Ecto neural progenitor cell (in vitro differentiated cells): ENCODE results near the gene RELL1.

Source experiments
- DNase-seq: peaks from one replicate; pipeline ENCODE4 v3.0.0-alpha.2; 2018; ENCODE audit warnings: low spot score

RELL1 gene

GRCh38 chr4:37686373-37687193 lies at the start of gene RELL1:
RELL1 (minus strand) TSS chr4:37686376; CDS start chr4:37686287, 89 bp downstream.
- peak; percentile 100 for DNase-seq

- no peak for DNase-seq
These were observed 49.4 kb upstream of the RELL1 start for GRCh38 chr4:37735578-37735977.

DNA sequence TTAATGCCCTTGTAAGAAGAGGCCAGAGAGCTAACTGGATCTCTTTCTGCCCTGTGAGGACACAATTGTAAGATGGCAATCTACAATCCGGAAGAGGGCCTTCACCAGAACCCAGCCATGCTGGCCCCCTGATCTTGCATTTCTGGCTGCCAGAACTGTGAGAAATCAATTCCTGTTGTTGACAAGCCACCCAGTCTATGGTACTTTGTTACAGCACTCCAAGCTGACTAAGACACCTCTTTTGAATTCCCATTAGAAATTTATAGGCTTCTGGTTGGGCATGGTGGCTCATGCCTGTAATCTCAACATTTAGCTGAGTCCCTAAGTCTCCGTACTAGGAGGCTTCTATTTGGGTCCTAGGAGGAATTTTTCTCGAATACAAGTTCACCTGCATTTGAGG lies 48.8 kb upstream of the RELL1 start:
- DNase-seq, result no peak

GRCh38 chr4:37733240-37733867 lies 47.2 kb upstream of the RELL1 start:
- DNase-seq, result no peak

DNA sequence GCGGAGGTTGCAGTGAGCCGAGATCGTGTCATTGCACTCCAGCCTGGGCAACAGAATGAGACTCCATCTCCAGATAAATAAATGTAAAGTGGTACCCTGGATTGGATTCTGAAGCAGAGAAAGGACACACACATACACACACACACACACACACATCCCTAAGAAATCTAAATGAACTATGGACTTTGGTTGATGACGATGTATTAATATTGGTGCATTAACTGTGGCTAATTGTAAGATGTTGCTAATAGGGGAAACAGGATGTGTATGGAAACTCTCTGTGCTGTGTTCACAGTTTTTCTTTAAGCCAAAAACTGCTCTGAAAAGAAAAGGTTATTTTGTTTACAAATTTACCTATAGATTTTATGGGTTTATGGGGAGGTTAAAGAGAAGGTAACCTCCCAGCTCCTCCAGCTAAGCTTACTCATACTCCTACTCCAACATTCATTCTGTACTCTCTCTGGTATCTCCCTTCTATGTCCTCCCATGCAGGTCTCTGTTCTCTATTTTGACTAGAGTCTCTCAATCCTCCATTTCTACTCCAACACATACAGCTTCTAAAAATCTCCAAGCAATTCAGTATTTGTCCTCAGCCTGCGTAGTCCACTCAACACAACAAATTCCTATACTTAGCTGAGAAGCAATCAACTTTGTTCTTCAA lies 46.5 kb upstream of the RELL1 start:
- DNase-seq, result no peak

DNA sequence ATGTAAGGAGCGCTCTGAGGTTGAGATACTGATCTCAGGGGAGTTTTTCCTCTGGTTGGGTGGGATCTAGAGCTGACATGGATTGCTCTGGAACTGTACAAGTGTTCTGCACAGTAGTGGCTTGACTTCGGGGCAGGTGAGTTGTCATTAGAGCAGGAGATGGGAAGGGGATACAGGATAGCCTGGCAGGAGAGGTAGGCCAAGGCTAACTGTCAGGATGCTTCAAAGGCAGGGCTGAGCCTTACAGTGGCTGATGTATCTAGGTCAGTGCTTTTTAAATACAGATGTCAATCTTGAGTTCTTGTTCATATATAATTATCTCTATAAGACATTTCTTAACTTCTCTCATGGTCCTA lies 43.5 kb upstream of the RELL1 start:
- DNase-seq, result no peak

DNA sequence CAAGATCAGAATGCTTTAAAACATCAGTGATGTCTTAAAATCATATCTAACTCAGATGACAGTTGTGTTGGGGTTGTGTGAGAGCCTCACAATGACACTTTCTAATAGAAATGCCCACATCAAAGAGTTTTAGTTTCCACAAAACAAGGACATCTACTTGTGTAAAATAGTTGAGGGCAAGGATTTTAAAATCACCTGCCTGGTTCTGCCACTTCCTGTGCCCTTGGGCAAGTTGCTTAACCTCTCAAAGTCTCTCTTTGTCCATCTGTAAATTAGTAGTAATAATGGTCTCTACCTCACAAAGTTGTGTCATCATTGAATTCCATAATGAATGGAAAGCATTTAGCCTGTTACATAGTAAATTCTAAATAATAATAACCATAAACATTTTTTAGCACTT lies 41.9 kb upstream of the RELL1 start:
- DNase-seq, result no peak

DNA sequence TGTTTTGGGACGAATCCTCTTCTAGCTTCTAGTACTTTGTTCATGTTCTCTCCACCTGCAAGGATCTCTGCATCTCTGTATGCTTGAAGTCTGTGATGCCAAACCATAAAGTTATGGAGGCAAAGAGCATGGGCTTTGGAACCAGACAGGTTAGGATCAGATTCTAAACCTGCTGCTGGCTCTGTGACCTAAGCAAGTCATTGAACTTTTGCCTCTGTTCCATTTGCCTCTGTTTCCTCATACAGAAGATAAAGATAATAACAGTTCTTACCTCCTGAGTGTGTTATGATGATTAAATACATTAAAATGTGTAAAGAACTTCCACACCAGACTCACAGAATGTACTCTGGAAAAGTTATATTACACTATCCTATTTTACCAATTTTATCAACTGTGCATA lies 41.5 kb upstream of the RELL1 start:
- DNase-seq, result no peak

DNA sequence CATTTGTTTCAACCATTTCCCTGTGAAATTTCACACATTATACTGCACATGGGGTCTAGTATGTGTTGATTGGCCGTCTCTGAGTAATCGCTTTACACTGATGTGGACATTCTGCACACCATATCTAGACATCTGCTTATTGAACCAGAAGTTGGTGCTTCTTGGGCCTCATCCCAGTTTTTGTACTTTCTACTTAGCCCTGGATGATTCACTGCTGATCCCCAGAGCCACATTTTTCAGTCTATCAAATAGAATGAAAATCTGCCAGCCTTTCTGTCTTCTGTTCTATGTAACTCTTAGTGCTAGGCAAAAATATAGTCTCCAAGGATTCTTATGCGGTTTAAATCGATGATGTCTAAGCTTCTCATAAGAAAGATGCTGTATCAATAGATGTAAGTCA lies 40.5 kb upstream of the RELL1 start:
- DNase-seq, result no peak

- DNase-seq, result no peak
These were observed 39.5 kb upstream of the RELL1 start for GRCh38 chr4:37725718-37726117.

- no peak for DNase-seq
These were observed 36.9 kb upstream of the RELL1 start for GRCh38 chr4:37723067-37723466.

GRCh38 chr4:37721995-37722638 lies 35.9 kb upstream of the RELL1 start:
- DNase-seq, result no peak

GRCh38 chr4:37719021-37719420 lies 32.8 kb upstream of the RELL1 start:
- DNase-seq, result no peak

GRCh38 chr4:37717576-37717975 lies 31.4 kb upstream of the RELL1 start:
- DNase-seq, result no peak

- DNase-seq, result no peak
These were observed 29.8 kb upstream of the RELL1 start for GRCh38 chr4:37715889-37716402.

GRCh38 chr4:37710491-37710890 lies 24.3 kb upstream of the RELL1 start:
- DNase-seq, result no peak

GRCh38 chr4:37706032-37706431 lies 19.9 kb upstream of the RELL1 start:
- no peak for DNase-seq

DNA sequence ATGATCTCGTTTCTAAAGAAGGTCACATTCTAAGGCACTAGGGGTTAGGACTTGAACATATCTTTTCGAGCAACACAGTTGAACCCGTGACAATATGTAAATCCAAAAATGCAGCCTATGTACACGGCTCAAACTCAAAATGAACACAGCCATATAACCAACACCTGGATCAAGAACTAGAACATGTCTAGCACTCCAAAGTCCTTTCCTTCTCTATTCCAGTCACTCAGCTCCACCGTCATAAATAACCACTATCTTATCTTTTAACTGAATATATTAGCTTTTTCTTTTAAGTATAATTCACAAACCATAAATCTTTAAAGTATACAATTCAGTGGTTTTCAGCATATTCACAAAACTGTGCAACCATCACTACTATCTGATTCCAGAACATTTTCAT lies 19.4 kb upstream of the RELL1 start:
- no peak for DNase-seq

DNA sequence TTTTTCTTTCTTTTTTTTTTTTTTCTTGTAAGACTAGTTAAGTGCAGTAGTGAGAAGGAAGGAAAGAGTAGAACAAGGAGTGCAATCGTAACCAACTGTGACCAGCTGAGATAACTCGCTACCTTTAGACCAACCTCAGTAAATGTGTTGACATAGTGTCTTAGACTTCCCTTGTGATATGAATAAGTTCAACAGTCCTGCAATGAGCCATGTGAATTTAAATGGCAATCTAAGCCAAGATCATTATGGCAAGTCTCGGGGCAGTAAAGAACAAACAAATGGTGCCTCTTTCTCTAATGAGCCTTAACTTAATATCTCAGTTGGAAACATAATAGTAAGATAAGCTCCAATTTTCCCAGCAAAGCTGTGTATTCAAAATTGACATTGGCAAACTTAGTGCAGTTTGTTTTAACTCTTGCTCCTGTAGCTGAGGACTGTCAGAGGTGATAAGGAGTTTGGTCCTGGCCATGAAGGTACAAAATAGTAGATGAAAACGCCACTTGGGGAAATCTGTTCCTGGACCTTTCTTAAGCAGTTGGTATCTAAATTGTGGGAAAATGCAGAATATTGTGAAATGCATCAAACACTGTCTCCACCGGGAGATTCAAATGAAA lies 13.8 kb upstream of the RELL1 start:
- no peak for DNase-seq

DNA sequence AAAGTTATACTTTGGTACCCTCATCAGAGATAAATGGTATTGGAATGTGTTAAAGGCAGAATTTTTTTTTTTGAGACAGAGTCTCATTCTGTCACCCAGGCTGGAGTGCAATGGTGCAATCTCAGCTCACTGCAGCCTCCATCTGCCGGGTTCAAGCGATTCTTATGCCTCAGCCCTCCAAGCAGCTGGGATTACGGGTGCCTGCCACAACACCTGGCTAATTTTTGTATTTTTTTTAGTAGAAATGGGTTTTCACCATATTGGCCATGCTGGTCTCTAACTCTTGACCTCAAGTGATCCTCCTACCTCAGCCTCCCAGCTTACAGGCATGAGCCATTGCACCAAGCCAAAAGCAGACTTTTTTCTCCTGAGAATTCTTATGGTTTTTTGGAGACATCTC lies 11.4 kb upstream of the RELL1 start:
- DNase-seq, result no peak

GRCh38 chr4:37693450-37694190 lies 7.4 kb upstream of the RELL1 start:
- no peak for DNase-seq
